HG02642 (cell line): Measurements from ENCODE around the gene RELB.

Experiments used
- ATAC-seq: cut with Tn5 transposase; IDR thresholded peaks from one replicate; pipeline ENCODE4 v1.9.1; 2021; ENCODE audit warnings: mild to moderate bottlenecking; ENCODE audit not compliant: unreplicated experiment, poor library complexity

The RELB gene

DNA sequence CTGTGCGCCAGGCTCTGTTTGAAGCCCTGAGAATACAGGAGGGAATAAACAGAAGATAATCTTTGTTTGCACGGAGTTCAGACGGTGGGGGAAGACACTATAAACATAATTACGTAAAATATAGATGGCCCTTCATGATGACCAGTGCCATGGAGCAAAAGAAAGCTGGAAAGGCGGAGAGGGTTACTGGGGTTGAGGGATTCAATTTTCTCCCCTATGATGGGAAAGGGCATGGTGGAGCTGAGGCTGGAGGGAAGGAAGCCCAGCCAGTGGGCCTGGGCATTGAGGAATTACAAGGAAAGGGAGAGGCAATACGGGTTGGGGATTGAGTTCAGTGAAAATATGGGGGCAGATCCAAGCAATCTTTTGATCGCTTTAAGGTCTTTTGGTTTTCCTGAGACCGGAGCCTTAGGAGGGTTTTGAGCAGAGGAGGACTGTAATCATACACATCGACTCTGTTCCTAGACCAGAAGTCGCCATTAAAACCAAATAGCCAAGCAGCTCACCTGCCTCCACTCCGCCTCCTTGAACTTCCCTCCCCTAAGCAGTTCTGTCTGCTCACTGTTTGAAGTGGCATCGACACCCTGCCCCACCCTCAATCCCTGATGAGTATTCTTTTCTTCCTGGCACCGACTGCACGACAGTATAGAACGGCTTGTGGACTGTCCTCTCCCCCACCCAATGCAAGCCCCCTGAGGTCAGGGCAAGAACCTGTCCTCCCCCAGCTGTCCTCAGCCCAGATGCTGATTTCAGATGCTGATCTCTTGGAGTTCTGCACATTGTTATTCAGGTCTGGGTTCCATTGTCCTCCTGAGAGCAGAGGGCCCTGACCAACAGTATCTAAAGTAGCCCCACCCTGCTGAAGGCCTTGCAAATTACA, 75.8 kb downstream of the RELB start:
- no peak for ATAC-seq

GRCh38 chr19:45078390-45079062, 77.3 kb downstream of the RELB start:
- ATAC-seq, result no peak

DNA sequence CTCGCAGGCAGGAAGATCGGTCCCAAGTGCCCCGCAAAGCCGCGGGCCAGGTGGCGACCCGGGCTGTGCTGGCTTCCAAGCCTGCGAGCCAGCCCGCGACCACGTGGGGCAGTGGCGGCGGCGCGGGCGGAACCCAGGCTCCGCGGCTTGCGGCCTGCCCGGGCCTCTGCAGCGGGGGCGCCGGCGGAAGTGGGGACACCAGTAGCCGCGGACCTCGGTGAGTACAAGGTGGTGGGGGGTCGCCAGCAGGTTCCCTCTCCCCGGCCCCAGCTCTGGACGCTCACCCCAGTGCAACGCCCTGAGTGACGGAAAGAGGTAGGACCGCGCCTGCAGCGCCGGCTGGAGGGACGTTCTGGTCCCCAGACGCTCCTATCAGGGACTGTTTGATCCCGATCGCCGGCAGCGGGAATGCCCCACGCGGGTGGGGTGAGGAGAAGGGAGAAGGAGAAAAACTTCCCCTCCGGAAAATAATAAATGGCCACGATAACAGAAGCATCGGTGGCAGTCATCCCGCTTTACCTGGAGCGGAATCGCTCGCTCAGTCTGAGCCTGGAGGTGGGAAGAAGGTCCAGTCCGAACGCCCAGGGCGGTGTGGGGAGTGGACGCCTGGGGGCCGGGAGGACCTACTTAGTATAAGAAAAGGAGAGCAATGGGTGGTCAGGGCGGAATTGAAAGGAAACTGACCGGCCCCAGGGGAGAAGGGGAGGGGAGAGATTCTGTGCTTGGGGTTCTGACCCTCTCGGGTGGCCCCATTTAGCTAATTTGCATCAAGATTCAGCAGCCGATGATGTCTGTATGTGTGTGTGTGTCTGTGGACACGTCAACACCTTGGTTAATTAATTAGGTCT, 78.0 kb downstream of the RELB start, which contains the start of gene GEMIN7:
Gene GEMIN7, plus strand, starts transcription at position 198 of the 848 bp plus-strand sequence. CDS start 10,855 bp downstream, outside the sequence.
- peak; percentile 33 for ATAC-seq

- no peak for ATAC-seq
These were observed 78.7 kb downstream of the RELB start for GRCh38 chr19:45079911-45080370.

DNA sequence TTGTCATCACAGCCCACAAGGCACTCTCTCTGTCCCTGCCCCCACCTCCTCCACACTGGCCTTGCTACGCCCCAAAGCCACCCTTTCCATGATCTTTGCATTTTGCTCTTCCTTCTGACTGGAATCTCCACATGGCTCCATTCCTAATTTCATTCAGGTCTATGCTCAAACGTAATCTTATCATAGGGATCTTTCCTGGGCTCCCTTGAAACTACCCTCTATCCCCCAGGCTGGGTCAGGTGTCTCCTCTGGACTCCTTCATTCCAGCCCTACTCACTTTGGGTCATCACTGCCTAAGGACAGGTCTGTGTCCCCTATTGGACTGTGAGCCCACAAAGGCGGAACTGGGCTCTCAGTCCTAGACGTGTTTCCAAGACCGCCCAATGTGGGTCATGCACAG, 80.9 kb downstream of the RELB start:
- ATAC-seq, result no peak

GRCh38 chr19:45086480-45086879, 85.2 kb downstream of the RELB start:
- no peak for ATAC-seq

DNA sequence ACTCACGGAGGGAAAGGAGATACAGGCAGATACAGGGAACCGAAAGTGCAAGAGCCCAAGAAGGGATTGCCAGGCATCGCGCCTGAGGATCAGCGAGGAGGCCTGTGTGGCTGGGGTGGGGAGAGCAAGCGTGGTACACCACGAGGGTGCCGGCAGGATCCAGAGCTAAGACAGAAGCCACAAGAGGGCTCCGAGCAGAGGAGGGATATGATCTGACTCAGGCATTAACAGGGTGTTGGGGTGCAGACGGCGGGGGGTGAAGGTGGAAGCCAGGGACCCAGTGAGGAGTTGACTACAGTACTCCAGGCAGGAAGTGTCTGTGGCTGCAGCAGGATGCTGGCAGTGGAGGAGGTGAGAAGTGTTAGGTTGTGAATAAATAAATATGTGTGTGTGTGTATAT, 86.3 kb downstream of the RELB start:
- ATAC-seq, result no peak
